Mucosa of descending colon (tissue), 3 donors: ENCODE results near the gene ATG7. TPM values are rescaled to one million over a fixed set of nuclear protein-coding genes. Genes with fewer than 3 reads are reported as not detected.

Experiments used
- ATAC-seq: fragments of 200-7000 bp; cut with Tn5 transposase; one replicate; pipeline ENCODE4 v1.9.1; 2020; ENCODE audit warnings: mild to moderate bottlenecking, moderate library complexity
- DNase-seq, 3 donors: peaks; one replicate each; pipeline ENCODE4 v3.0.0-alpha.2; 2020
- H3K36me3 ChIP-seq: fragments of 200-600 bp; one replicate; pipeline ENCODE4 v1.8.0; 2021; ENCODE audit warnings: low read depth, mild to moderate bottlenecking
- H3K4me1 ChIP-seq: fragments of 200-600 bp; one replicate; pipeline ENCODE4 v1.8.0; 2021; ENCODE audit warnings: low read depth, mild to moderate bottlenecking
- H3K4me3 ChIP-seq: fragments of 200-600 bp; one replicate; pipeline ENCODE4 v1.8.0; 2021; ENCODE audit warnings: mild to moderate bottlenecking
- H3K9me3 ChIP-seq: fragments of 200-600 bp; one replicate; pipeline ENCODE4 v1.8.0; 2021; ENCODE audit warnings: mild to moderate bottlenecking
- intact Hi-C, 2 donors: fragments of 100-400 bp; cut with DNase I in 1 of 2; cut with micrococcal nuclease in 1 of 2; formaldehyde crosslinking; loops; one replicate each; pipeline versions ENCODE4 v1.11.0 to v1.11.1; 2022; cut with DNase I, micrococcal nuclease
- total RNA-seq, 3 donors: library from RNA; stranded (reverse); fragmentation: NEBNext Ultra II Directional in 2 of 3; extraction: Animal tissue kit (Norgen Biotek cat#: 25700) in 2 of 3; gene quantifications; one replicate each; pipeline versions ENCODE4 v1.2.1 to v1.2.4, GENCODE V29; 2021 to 2023
- TF ChIP-seq, protein P1 (sequence below): fragments of 200-600 bp; IDR thresholded peaks from one replicate; pipeline ENCODE4 v1.8.0; 2022; ENCODE audit warnings: antibody characterized with exemption, mild to moderate bottlenecking
- donor health status: DM: no; HTN: no; CAD: no; lungs with moderate emphysema.
- donor health status: DM: no; HTN: no; CAD: no.
- donor health status: DM: no; HTN: yes; CAD: no.

The ATG7 gene
- total RNA-seq, 3 donors from 2014 or later: 40.4 to 49.6 (median 43.3) TPM

DNA sequence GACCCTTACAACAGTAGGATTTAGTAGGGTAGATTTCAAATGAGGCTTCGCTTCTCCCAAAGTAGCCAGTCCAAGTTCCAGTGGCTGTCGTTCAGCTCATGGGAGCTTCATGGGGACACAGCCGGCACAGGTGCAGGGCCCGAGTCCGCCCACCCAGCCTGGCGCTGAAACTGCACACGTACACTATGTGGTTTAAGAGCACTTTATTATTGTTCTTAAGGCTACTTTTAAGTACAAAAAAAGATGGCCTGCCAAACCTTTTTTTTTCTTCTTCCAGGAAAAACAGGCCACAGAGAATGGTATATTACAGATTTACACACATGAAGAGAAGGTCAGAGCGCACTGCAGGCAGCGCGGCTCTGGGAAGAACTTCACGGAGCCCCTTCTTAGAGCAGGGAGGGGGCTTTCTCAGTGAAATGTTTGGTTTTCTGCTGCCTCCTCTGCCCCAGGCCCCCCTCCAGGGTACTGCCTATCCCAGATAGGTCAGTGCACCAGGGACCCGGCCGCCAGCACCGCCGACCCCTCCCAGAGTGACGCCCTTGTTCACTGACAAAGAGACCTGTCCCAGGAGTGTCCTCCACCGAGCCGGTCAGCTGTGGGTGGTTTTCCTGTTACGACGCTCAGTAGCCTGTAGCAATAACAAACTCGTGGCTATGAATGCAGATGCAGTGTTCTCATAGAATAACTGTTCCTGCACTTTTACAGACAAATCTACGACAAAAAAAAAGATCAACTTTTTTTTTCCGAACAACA, 283.9 kb downstream of the ATG7 start:
- TF ChIP-seq, protein P1, sequence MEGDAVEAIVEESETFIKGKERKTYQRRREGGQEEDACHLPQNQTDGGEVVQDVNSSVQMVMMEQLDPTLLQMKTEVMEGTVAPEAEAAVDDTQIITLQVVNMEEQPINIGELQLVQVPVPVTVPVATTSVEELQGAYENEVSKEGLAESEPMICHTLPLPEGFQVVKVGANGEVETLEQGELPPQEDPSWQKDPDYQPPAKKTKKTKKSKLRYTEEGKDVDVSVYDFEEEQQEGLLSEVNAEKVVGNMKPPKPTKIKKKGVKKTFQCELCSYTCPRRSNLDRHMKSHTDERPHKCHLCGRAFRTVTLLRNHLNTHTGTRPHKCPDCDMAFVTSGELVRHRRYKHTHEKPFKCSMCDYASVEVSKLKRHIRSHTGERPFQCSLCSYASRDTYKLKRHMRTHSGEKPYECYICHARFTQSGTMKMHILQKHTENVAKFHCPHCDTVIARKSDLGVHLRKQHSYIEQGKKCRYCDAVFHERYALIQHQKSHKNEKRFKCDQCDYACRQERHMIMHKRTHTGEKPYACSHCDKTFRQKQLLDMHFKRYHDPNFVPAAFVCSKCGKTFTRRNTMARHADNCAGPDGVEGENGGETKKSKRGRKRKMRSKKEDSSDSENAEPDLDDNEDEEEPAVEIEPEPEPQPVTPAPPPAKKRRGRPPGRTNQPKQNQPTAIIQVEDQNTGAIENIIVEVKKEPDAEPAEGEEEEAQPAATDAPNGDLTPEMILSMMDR: no peak
- ATAC-seq (no peak), DNase-seq (peak in 1 of 3 donors; percentile 31)
- intact Hi-C loops: no loop called here
- H3K4me1 ChIP-seq: peaks cover 10% of the 10 kb centered on the region
- no peak overlapping the region for H3K4me3 ChIP-seq
- H3K9me3 ChIP-seq: no peaks in the 10 kb centered on the region
- H3K36me3 ChIP-seq: no peaks in the 10 kb centered on the region

- Histone ChIP-seq H3K4me3 (no peak overlapping the region), H3K4me1 (peaks cover 10% of the 10 kb centered on the region), H3K36me3 (no peaks in the 10 kb centered on the region), H3K9me3 (no peaks in the 10 kb centered on the region)
- TF ChIP-seq, protein P1: no peak
- DNase-seq: peak in 1 of 3 donors; percentile 27
- intact Hi-C loops: no loop called here
- ATAC-seq: peak; percentile 37
These were observed 284.9 kb downstream of the ATG7 start for GRCh38 chr3:11556851-11557644.

- DNase-seq (peak in 1 of 3 donors; percentile 17), ATAC-seq (no peak)
- no peaks in the 10 kb centered on the region for H3K36me3 ChIP-seq
- TF ChIP-seq, protein P1: no peak
- intact Hi-C loops: no loop called here
- H3K9me3 ChIP-seq: no peaks in the 10 kb centered on the region
- H3K4me3 ChIP-seq: no peak overlapping the region
- H3K4me1 ChIP-seq: peaks cover 10% of the 10 kb centered on the region
These were observed 285.8 kb downstream of the ATG7 start for GRCh38 chr3:11558002-11558401.

DNA sequence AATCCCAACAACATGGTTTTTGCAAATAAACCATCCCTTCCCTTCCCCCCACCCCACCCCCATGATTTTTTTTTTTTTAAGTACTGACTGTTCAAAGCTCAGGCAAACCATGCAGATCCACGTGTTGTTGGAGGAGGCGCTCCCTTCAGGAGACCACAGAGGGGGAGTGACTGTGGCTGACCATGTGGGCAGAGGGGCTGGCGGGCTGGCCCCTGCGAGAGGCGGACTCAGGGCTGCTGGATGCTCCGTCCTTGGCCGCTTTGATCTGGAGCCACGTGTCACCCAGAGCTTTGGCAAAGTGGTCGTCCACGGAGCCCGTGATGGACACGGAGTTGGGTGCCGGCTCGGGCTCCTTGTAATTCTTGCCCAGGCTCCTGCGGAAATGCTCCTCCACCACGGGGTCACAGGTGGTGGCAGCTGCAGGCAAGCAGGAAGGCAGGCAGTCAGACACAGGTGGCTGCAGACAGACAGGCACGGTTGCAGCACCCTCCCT, 286.3 kb downstream of the ATG7 start:
- intact Hi-C loops: no loop called here
- H3K4me3 ChIP-seq: no peak overlapping the region
- H3K4me1 ChIP-seq: peaks cover 10% of the 10 kb centered on the region
- H3K9me3 ChIP-seq: no peaks in the 10 kb centered on the region
- TF ChIP-seq, protein P1: no peak
- DNase-seq (peak in 1 of 3 donors; percentile 20), ATAC-seq (no peak)
- no peaks in the 10 kb centered on the region for H3K36me3 ChIP-seq

GRCh38 chr3:11558918-11559815, 287.0 kb downstream of the ATG7 start:
- Histone ChIP-seq H3K9me3 (no peaks in the 10 kb centered on the region), H3K4me3 (no peak overlapping the region), H3K4me1 (peaks cover 7% of the 10 kb centered on the region), H3K36me3 (no peaks in the 10 kb centered on the region)
- DNase-seq: peak in 1 of 3 donors; percentile 27
- intact Hi-C loops: no loop called here
- TF ChIP-seq, protein P1: no peak
- no peak for ATAC-seq
